A673 (cell line): ENCODE measurements around the gene A3GALT2. TPM values are rescaled to one million over a fixed set of nuclear protein-coding genes. Genes with fewer than 3 reads are reported as not detected.

ENCODE experiments used
- BruUV-seq: library from RNA; stranded (reverse); fragments of 400-500 nt; replicated peaks from 2 replicates; lab custom pipeline; 2021; lab: Mats Ljungman, UMichigan
- CTCF ChIA-PET: fragments of 300-600 bp; sonication (Branson Sonifier 250); formaldehyde crosslinking; loops from one replicate; lab custom pipeline; 2022; ENCODE audit warnings: antibody characterized with exemption; lab: Charles Lee
- POLR2A ChIA-PET: fragments of 300-600 bp; sonication (Branson Sonifier 250); formaldehyde crosslinking; loops from one replicate; lab custom pipeline; 2022; ENCODE audit warnings: antibody characterized with exemption; ENCODE audit not compliant: low non-redundant PET; lab: Charles Lee
- DNase-seq: peaks from one replicate; pipeline ENCODE4 v3.0.0-alpha.2; 2015; ENCODE audit warnings: low spot score
- H3K27ac ChIP-seq: fragments of 200-600 bp; sonication (generic); 2 replicates; pipeline ENCODE4 v1.5.1; 2016; ENCODE audit warnings: mixed run types, low read depth, mild to moderate bottlenecking, mixed read lengths, antibody characterized with exemption, low read length; ENCODE audit not compliant: poor library complexity, severe bottlenecking
- H3K27me3 ChIP-seq: fragments of 200-600 bp; sonication (generic); replicated peaks from 2 replicates; pipeline ENCODE4 v1.6.1; 2017; ENCODE audit warnings: mixed run types, low read depth, mild to moderate bottlenecking, mixed read lengths, antibody characterized with exemption, low read length; ENCODE audit not compliant: insufficient read depth, poor library complexity
- H3K36me3 ChIP-seq: fragments of 200-600 bp; sonication (generic); 2 replicates; pipeline ENCODE4 v1.6.1; 2016; ENCODE audit warnings: mixed run types, mild to moderate bottlenecking, mixed read lengths, antibody characterized with exemption, low read length; ENCODE audit not compliant: insufficient read depth, poor library complexity, severe bottlenecking
- H3K4me1 ChIP-seq: fragments of 200-600 bp; sonication (generic); 2 replicates; pipeline ENCODE4 v1.6.1; 2017; ENCODE audit warnings: mixed run types, mild to moderate bottlenecking, mixed read lengths, antibody characterized with exemption, low read length; ENCODE audit not compliant: insufficient read depth, poor library complexity, severe bottlenecking
- H3K4me3 ChIP-seq: fragments of 200-600 bp; sonication (generic); 2 replicates; pipeline ENCODE4 v1.5.1; 2016; ENCODE audit warnings: low read depth, mixed run types, mild to moderate bottlenecking, mixed read lengths, low read length; ENCODE audit not compliant: poor library complexity, severe bottlenecking
- H3K9me3 ChIP-seq: fragments of 200-600 bp; sonication (generic); 2 replicates; pipeline ENCODE4 v1.6.1; 2016; ENCODE audit warnings: mixed run types, low read depth, mild to moderate bottlenecking, mixed read lengths, antibody characterized with exemption, low read length; ENCODE audit not compliant: poor library complexity, severe bottlenecking
- CTCF ChIP-seq: fragments of 300-800, 200-600 bp; sonication (generic); conservative IDR thresholded peaks from 2 replicates; pipeline ENCODE4 v1.5.1; 2017; ENCODE audit warnings: low read depth, mild to moderate bottlenecking, antibody characterized with exemption, low read length, moderate library complexity, mixed read lengths
- EZH2 ChIP-seq: fragments of 200-600 bp; sonication (generic); IDR thresholded peaks from 2 replicates; pipeline ENCODE4 v1.6.1; 2017; ENCODE audit warnings: borderline replicate concordance, low read depth, mild to moderate bottlenecking, mixed read lengths, antibody characterized with exemption, low read length; ENCODE audit not compliant: poor library complexity, severe bottlenecking
- intact Hi-C: fragments of 100-400 bp; cut with micrococcal nuclease; formaldehyde crosslinking; loops from one replicate; pipeline ENCODE4 v1.10.0; 2022; ENCODE audit not compliant: unreplicated experiment
- total RNA-seq: library from RNA; stranded (reverse); gene quantifications from 2 replicates; pipeline ENCODE4 v1.2.3, GENCODE V29; 2021

The A3GALT2 gene
- total RNA-seq, 1 experiment from 2014 or later: 0.39 TPM

GRCh38 chr1:33270808-33271465 is 50.0 kb downstream of the A3GALT2 start:
- ChIA-PET POLR2A (no interaction called here), CTCF (no interaction called here)
- intact Hi-C loops: no loop called here
- Histone ChIP-seq H3K27ac (no peak overlapping the region), H3K36me3 (peaks cover 9% of the 10 kb centered on the region), H3K4me3 (no peak overlapping the region), H3K27me3 (no peaks in the 10 kb centered on the region), H3K9me3 (no peaks in the 10 kb centered on the region), H3K4me1 (no peaks in the 10 kb centered on the region)
- BruUV-seq: no TSS peak
- no peak for TF ChIP-seq CTCF
- TF ChIP-seq EZH2: no peak
- DNase-seq: no peak

GRCh38 chr1:33270379-33270778 is 50.5 kb downstream of the A3GALT2 start:
- no peak for DNase-seq
- no TSS peak for BruUV-seq
- Histone ChIP-seq H3K27me3 (no peaks in the 10 kb centered on the region), H3K4me1 (no peaks in the 10 kb centered on the region), H3K4me3 (no peak overlapping the region), H3K9me3 (no peaks in the 10 kb centered on the region), H3K36me3 (peaks cover 9% of the 10 kb centered on the region), H3K27ac (no peak overlapping the region)
- intact Hi-C loops: no loop called here
- no peak for TF ChIP-seq EZH2
- TF ChIP-seq CTCF: no peak
- CTCF ChIA-PET: no interaction called here
- POLR2A ChIA-PET: no interaction called here

GRCh38 chr1:33269621-33270020 is 51.3 kb downstream of the A3GALT2 start:
- Histone ChIP-seq H3K36me3 (peaks cover 9% of the 10 kb centered on the region), H3K27ac (no peak overlapping the region), H3K4me3 (no peak overlapping the region), H3K27me3 (no peaks in the 10 kb centered on the region), H3K9me3 (no peaks in the 10 kb centered on the region), H3K4me1 (no peaks in the 10 kb centered on the region)
- no TSS peak for BruUV-seq
- intact Hi-C loops: no loop called here
- ChIA-PET POLR2A (no interaction called here), CTCF (no interaction called here)
- no peak for TF ChIP-seq EZH2
- no peak for TF ChIP-seq CTCF
- DNase-seq: no peak
